ENCODE measurements around the gene IL25.

- TF ChIP-seq EZH2phosphoT487 (IDR thresholded peaks at IDR 0.05; ENCODE audit: low read depth, severe bottlenecking, unreplicated experiment) (no peak), CTCF (IDR thresholded peaks at IDR 0.05; ENCODE audit: poor library complexity) (no peak)
Observed at GRCh38 chr14:23413681-23414080, 41.1 kb downstream of the IL25 start.

All from hepatocyte (in vitro differentiated cells).